Measurements from ENCODE around the gene LSM7.
A peak's percentile ranks its signal among the peaks of the same experiment; 100 is the strongest.

LSM7 gene

DNA sequence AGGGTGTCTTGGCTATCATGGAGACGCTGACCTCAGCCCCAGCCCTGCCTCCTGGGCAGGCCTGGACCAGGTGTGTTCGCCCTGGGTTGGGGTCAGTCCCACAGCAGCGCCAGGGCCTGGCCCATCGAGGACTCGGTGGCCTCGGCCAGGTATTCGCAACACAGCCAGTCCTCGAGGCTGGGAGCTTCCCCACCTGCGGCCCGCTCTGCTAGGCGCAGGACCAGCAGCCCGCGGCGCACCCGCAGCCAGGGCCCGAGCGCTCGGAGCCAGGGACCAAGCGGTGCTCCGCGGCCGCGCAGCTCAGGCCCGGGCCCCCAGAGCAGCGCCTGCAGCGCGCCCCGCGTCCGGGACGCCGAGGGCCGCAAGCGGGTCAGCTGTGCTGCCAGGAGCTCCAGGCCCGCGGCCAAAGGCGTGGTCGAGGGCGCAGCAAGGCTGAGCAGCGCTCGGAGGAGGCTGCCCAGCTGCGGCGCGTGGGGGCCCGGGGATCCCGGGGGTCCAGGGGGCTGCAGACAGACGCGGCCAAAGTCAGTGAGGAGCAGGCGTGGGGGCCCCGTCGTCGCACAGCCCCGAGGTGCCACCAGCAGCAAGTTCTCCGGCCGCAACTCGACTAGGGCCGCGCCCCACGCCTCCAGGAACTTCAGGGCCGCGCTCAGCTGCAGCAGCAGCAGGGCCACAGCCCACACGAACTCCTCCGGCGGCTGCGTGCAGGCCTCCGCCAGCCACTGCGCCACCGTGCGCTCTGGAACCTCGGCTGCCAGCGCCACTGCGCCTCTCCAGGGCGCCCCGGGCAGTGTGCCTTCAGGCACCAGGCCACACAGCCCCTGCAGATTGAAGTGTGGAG is 52.6 kb downstream of the LSM7 start:
- DNase-seq: no peak

DNA sequence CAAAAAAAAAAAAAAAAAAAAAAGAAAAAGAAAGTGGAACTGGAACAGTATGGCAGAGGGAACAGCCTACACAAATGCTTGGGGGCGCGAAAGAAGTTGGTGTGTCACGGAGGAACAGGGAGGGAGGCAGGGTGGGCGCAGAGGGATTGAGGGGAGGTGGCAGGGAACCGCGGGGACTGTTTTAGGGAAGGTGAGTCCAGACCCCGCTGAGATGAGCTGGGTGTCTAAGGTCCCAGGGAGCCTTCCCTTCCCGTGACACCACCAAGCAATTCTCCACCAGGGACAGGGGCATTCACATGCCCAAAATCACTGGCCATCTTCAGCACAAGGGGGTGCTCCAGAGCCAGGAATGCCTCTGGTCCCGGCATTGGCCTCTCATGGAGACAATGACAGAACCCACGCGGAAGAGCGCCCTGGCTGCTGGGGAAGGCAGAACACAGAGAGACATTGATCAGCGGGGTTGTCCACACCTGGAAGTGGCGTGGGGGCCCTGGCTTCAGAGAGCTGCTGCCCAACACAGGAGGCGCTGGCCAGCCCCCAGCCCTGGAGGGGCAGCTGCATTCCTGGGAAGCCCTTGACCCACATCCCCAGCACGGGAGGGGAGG is 53.4 kb downstream of the LSM7 start:
- DNase-seq: peak; percentile 31

DNA sequence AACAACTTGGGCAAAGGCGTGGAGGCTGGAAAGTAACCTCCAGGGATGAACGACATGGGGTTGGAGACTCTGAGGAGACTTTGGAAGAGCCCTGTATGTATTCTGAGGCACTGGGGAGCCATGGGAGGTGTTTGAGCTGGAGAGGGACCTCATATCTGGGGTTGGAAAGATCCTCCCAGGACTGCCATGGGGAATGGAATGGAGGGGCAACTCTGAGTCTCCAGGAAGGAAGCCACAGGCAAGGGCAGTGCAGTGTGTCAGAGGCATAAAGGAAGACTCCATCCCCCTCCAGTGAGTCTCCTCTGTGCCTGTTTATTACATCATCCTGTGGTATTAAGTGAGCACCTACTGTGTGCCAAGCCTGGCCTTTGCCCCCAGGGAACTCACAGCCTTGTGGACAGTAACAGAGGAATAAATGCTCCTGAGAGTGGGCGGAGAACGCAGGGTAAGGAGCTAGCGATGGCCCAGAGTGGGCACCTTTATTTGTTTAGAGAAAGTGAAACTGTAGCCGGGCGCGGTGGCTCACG is 54.1 kb downstream of the LSM7 start:
- no peak for DNase-seq

DNA sequence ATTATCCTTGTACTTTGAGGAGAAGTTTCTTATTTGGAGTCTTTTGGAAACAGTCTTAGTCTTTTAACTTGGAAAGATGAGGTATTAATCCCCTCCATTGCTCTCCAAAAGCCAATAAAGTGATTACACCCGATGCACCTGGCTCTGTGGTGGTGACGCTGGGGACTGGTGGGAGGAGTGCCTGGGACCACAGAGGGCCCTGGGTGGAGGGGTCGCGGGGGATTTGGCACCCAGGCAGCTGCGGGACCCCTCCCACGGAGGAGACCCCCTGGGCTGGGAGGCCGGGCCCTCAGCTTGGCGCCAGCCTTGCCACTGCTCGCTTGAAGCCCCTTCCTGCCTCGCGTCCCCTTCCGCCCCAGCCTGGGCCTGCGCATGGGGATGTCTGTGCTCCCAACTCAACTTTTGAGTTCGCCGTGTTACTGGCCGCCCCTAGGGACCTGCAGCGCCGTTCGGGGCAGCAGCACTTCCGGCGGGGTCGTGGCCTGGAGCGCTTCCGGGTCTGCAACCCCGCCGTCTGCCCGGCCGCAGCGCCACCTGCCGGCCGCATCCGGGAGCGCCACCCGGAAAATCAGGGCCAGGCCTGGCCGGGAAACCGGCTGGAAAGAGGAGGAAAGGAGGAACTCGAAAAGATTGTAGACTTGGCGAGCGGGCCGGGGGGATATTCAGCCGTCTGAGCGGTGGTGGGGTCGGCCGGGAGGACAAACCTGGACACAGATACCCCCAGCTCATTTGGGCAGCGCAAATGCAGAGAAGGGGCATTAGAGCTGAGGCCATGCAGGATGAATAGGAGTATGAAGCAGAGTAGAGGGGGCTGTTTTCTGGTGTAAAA is 54.8 kb downstream of the LSM7 start:
- DNase-seq: peak; percentile 72

All from effector CD8-positive, alpha-beta T cell (primary cell).